Measurements from ENCODE around the gene NBEAL1.
A peak's percentile ranks its signal among the peaks of the same experiment; 100 is the strongest.
"Not testable (repeated sequence)": the region's sequence is repeated elsewhere in the genome, so short reads cannot be mapped to it uniquely, and the experiment has no call there.

The NBEAL1 gene

DNA sequence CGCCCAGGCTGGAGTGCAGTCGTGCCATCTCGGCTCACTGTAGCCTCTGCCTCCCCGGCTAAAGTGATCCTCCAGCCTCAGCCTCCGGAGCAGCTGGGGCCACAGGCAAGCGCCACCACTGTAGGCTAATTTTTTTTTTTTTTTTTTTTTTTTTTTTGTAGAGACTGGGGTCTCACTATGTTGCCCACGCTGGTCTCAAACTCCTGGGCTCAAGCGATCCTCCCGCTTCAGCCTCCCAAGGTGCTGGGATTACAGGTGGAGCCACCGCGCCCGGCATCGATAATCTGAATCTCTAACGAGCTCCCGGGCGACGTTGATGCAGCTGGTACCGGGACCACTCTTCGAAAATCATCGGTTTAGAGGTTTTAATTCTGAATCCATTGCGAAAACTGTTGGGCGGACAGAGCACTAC, 223.6 kb downstream of the NBEAL1 start:
- DNase-seq = peak in 1 of 5 experiments; percentile 19

DNA sequence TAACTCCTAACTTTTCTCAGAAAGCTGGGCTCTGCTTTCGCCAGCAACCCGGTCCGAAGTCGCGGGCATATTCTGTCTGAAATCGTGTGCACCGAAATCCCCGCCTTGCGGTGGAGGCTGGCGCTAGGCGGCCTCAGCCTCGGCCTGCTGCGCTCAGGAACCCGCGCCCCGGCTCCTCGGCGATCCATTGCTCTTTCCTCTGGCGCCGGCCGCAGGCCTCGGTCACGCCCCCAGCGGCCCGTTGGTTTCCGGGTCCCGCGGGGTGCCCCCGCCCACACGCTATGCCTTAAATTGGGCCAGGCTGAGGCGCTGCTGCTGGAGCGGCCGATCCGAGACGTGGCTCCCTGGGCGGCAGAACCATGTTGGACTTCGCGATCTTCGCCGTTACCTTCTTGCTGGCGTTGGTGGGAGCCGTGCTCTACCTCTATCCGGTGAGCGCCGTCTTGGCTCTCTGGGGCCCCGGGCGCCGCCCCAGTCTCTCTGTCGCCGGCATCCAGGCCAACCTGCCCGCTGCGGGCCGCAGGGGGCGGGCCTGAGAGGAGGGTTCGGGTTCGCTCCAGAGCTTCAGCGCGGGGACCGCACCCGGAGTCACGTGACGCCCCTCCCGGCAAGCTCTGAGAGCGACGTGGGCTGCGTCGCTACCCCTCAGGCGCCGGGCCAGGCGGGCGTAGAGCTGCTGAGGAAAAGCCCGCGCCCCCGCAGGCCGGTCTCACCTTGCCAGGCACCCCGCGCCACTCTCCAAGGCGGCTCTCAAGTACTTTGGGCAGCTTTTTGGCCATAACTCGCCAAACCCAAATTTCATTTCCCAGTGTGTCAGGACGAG, 224.2 kb downstream of the NBEAL1 start, which contains the start of gene CYP20A1:
TSS of gene CYP20A1 (plus strand) at position 315 of the 823 bp plus-strand sequence. CDS start at position 360, 45 bp downstream.
- DNase-seq = peak; percentile 94 to 98 (median 96)

DNA sequence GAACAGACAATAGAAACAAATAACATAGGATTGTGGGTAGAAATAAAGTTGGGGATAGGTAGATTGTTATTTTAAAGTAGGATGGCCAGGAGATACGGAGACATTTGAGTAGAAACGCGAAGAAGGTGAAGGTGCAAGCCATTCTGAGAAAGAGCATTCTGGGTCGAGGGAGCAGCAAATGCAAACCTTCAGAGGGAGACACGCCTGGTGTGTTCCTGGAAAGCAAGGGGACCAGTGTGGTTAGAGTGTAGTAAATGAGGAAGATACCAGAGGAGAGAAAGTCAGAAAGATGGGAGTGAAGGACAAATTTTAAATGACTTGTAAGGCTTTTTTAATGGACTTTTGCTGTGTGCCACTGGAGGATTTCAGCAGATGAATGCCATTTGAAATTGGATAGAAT, 225.8 kb downstream of the NBEAL1 start:
- DNase-seq = no peak

DNA sequence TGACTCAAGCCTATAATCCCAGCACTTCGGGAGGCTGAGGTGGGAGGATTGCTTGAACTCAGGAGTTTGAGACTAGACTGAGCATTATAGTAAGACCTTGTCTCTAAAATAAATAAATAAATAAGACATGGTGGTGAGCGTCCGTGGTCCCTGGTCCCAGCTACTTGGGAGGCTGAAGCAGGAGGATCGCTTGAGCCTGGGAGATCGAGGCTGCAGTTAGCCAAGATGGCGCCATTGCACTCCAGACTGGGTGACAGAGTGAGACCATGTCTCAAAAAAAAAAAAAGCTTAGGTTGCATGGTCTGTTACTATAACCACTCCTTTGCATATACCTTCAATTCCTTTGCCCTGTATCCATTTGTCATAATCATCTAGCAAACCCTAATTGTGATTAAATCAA, 227.8 kb downstream of the NBEAL1 start:
- no peak for DNase-seq

DNA sequence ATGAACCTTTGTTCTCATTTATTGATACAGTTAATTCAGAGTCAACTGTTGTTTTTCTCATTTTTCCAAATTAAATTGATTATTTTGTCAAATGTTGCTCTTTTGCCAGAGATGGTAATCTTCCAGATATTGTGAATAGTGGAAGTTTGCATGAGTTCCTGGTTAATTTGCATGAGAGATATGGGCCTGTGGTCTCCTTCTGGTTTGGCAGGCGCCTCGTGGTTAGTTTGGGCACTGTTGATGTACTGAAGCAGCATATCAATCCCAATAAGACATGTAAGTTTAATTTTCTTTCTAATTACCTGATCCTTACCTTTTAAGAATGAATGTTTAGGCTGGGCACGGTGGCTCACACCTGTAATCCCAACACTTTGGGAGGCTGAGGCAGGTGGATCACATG, 232.0 kb downstream of the NBEAL1 start:
- peak in 1 of 5 experiments; percentile 16 for DNase-seq

DNA sequence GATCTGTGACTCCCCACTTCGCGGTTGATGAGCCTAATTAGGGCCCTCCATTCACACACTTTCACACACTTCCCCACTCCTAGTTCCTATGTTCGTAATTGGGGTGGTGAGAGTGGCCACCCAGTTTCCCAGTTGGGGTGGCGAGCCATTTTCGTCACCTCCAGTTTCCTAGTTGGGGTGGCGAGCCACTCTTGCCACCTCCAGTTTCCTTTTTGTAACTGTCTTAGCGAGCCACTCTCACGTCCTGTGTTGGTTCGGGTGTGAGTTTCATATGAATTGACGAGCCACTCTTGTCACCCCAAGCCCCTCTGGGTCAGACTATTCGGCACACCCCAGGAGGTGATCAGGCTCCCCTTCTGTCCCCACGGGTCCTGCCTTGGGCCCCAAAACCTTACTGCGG, 238.1 kb downstream of the NBEAL1 start:
- no peak for DNase-seq

DNA sequence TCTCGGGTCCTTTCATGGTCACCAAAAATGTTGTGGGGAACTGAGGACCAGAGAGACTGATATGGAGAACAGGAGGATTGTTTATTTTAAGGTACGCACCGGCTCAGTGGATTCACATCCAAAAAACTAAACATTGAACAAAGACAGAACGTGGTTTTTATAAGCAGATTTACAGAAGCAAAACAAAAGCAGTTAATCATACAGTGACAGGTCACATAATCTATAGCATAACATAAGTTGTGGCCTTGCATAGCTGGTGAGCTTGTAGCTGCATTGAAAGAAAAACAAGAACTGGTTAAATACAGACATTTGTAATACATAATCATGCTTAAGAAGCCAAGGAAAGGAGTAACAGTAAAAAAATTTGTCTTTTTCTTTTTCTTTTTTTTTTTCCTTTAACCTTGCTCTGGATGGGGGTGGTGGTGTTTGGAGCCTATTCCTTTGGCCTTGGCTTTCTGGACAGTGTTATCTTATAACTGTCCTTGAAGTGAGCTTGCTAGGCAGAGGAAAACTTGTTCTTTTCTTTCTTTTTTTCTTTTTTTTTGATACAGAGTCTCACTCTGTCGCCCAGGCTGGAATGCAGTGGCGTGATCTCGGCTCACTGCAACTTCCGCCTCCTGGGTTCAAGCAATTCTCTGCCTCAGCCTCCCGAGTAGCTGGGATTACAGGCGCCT, 238.9 kb downstream of the NBEAL1 start:
- DNase-seq = not testable (repeated sequence)

DNA sequence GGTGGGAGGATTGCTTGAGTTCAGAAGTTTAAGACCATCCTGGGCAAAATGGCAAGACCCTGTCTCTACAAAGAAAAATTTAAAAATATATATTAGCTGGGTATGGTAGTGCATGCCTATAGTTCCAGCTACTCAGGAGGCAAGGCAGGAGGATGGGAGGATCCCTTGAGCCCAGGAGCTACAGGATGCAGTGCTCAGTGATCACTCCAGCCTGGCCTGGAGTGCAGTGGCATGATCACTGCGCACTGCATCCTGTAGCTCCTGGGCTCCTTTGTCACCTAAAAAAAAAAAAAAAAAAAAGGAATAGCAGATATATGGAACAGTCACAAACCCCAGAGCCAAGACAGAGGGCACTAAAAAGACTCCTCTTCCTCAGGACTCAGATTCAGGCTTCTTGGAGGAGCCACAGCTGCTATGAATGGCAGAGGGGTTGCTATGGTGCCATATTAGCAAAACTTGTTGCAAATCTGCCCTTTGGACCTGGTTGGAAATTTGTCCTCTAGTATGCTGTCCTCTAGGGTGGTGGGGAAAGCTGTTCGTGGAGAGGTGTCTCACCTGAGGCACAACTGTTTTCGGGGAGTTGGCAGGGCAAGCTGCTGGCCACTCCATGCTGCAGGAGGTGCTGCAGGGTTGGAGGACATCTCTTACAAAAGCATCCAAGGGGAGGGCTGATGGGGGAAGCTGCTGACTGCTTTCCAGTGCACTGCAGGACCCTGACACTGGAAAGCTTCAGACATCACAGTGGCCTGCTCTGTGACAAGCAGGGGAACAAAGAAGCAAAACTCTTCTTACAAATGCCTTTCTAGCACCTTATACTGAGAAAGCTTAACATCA, 246.9 kb downstream of the NBEAL1 start:
- DNase-seq = no peak
